Hindlimb muscle (tissue), 1 donor: ENCODE data around the gene CINP. TPM values are rescaled to one million over a fixed set of nuclear protein-coding genes. Genes with fewer than 3 reads are reported as not detected.
A peak's percentile ranks its signal among the peaks of the same experiment; 100 is the strongest.

Experiments
- DNase-seq: peaks from one replicate; pipeline ENCODE4 v3.0.0-alpha.2; 2013
- polyA plus RNA-seq: library from polyadenylated mRNA; unstranded; fragments of 120-200 nt; gene quantifications from one replicate; pipeline ENCODE4 v1.2.1, GENCODE V29; 2013; ENCODE audit not compliant: insufficient read length

Gene CINP
- 26.4 TPM for polyA plus RNA-seq

- peak; percentile 95 for DNase-seq
Measured at GRCh38 chr14:102362545-102363181, at the start of gene CINP, which contains the start of gene TECPR2. CINP (minus strand) TSS chr14:102362890; CDS start chr14:102362851, 39 bp downstream. TECPR2 (plus strand) TSS chr14:102362941; CDS start chr14:102376722, 13,781 bp downstream.

DNA sequence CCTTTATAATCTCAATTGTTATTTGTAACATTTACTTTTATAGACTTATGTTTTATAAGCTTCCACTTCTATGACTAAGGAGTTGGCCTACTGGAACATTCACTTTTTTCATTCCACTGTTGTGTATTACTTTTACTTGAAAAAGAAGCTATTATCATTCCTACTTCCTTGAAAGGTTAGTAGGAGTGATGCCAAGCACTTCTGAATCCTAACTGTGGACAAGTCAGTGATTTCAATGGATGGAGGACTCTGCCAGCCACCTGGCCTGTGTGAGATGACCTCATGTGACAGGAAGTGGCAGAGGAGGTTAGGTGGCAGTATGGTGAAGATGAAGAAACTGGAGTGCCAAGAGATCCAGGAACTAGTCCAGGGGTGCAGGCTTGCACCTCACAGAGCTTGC, 46.0 kb upstream of the CINP start:
- DNase-seq: peak; percentile 17

- no peak for DNase-seq
Measured at GRCh38 chr14:102407258-102407657, 44.6 kb upstream of the CINP start.

- DNase-seq: no peak
Measured at GRCh38 chr14:102403028-102403427, 40.3 kb upstream of the CINP start.

- no peak for DNase-seq
Measured at GRCh38 chr14:102396521-102396920, 33.8 kb upstream of the CINP start.

GRCh38 chr14:102394717-102395375, 32.2 kb upstream of the CINP start:
- no peak for DNase-seq

- no peak for DNase-seq
Measured at GRCh38 chr14:102392506-102392905, 29.8 kb upstream of the CINP start.

DNA sequence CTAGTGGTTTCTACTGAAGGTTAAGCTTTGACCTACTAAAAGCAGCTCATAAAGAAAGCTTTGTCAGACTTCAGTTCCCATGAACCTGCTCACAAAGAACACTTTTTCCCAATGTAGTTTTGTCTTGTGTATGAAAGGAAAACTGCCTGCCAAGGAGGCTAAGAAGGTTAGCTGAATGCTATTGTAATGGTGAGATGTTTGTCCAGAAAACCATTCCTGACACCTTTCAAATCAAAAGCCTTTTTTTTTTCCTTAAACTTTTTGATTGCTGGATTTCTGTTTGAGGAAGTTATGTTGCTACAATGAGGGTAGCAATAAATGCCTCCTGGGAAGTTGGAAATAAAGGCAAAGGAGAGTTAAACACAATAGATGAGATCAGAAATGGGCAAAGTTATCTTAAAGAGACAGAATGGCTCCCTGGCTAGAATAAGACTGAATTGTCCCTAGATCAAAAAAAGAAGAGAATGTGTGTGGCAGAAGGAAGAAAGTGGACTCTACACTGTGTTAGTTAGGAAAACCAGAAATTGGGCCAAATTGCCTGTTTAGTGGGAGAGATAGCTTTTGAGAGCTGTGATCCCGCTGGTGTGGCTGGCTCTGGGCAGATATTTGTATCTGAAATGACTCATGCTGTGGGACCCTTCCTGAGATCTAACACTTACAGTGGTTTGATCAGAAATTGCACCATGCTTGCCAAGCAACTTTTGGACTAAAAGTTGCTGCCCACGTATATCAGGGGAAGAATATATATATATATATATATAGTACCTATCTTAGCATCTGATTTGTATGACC, 27.6 kb upstream of the CINP start:
- no peak for DNase-seq

GRCh38 chr14:102389246-102389645, 26.6 kb upstream of the CINP start:
- no peak for DNase-seq

DNA sequence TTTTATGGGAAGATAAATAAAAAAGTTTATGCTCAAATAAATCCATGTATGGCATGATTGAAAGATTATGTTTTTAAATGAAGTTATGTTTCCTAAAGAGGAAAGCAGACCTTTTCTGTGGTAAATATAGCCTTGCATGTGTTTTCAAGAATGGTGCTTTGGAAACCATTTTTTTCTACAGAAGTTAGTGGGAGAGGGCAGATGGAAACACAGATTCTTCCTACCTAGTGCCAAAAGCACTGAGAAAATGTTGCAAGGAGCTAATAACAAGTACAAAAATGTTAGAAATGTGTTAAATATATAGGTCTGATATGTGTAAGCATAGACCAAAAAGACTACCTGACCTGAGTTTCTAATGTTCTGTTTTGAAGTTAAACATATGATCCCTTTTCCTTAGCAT, 24.4 kb upstream of the CINP start:
- no peak for DNase-seq

- no peak for DNase-seq
Measured at GRCh38 chr14:102378830-102379229, 16.1 kb upstream of the CINP start.

DNA sequence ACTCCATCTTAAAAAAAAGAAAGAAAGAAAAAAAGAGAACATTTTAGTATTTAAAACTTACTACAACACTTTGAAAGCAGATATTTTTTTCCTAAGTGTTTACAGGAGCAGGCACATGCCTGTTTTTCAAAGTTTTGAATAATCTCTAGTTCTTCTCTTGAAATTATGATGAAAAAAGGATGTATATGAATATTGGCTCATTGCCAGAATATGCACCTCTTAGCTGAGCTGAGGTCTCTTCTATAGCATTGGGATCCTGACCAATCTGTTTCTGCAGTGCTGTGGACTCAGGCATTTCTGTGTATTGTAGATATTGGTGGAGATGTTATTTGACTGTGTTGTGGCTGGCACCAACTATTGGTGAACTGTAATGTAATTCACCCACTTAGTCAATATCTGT, 15.0 kb upstream of the CINP start:
- DNase-seq: no peak

DNA sequence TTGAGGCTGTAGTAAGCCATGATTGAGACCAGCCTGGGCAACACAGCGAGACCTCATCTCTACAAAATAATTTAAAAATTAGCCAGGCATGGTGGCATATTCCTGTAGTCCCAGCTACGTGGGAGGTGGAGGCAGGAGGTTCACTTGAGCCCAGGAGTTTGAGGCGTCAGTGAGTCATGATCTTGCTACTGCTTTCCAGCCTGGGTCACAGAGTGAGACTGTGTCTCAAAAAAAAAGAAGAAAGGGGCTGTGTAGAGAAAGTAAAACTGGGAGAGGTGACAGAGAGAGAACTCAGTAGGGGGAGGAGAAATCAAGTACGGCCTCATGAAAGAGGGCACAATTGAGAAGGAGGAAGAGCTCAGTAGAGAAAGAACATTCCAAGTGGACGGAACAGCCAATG, 12.4 kb upstream of the CINP start:
- no peak for DNase-seq

DNA sequence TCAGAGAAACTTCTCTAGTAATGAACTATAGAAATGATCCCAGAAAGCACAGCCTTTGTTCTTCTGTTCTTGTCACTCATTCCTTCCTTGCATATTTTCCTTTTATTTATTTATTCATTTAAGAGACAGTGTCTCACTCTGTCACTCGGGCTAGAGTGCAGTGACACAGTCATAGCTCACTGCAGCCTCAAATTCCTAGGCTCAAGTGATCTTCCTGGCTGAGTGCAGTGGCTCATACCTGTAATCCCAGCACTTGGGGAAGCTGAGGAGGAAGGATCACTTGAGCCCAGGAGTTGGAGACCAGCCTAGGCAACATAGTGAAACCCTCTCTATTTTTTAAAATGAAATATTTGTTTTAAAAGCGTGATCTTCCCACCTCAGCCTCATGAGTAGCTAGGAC, 11.6 kb upstream of the CINP start:
- DNase-seq: no peak

DNA sequence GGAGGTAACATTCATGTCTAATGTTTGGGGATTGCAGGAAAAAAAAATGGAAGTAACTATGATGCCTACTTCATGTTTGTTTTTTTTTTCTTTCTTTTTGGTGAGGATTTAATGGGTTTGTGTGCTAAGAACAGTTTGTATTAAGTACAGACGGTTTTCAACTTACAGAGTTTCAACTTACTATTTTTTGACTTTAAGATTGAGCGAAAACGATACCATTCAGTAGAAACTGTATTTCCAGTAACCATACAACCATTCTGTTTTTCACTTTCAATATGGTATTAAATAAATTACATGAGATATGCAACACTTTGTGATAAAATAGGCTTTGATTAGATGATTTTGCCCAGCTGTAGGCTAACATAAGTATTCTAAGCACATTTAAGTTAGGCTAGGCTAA, 10.4 kb upstream of the CINP start:
- no peak for DNase-seq

- no peak for DNase-seq
Measured at GRCh38 chr14:102371361-102371760, 8.7 kb upstream of the CINP start.

DNA sequence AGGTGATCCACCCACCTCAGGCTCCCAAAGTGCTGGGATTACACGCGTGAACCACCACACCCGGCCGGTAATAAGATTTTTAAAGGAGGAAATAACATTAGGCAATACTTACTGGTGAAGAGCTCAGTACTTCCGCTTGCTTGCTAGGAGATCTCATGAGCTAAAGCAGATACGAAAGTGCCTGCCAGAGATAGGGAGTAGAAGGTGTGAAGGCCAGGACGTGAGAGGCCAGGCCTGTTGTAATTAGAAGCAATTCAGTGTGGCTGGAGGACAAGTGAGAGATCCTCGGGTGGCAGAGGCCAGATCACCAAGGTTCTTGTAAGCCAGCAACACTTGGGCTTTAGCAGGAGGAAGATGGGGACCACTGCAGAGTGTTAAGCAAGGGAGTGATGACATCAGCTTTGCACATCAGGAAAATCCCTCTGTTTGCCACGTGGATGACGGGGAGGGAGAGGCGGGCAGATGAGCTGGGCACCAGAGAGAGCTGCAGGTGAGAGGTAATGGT, 7.7 kb upstream of the CINP start:
- no peak for DNase-seq

DNA sequence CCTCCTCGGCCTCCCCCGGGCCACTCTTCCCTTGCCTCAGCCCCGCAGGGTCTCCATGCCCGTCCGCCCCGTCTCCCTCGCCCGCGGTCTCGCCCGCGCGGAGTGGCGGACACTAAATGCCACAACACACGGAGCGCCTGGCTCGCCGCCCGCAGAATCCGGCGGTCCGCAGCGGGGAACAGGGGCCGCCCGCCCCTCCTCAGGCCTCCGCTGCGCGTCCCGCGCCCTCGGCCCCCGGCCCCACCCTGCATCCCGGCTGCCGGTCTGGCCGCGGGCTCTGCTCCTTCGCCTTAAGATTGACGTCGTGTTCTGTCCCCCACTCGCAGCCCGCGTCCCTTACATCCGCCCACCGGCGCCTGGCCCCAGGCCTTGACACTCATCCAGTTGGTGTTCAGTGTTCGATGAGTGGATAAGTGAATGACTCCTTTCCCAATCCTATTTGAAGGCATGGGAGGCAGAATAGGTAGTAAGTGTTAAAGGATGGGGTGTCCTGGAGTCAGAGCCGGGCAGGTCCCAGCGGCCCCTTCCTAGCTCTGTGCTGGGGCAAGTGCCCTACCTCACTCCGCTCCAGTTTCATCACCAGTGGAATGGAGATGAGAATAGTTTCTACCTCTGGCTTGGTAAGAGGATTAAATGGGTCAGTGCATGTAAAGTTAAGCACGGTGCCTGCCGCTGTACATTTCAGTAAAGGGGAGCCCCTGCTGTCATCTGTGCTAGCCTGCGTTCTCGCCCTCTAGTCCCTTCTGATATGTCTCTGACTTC, 673 bp upstream of the CINP start:
- peak; percentile 39 for DNase-seq

DNA sequence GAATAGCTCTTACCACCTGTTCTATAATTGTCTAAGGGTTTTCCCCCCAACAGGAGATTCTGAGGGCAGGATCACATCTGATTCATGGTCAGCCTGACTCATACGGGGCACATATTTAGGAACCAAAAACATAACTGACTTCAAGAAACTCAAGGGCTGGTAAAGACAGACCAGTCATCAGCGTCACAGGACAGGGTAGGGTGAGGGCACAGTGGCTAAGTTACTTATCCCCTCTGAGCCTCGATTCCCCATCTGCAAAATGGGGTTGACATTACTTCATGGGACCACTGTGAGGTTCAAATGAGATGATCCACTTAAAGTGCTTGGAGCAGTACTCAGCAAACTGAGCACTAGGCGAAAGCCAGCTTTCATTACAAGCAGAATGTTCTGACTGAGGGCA, 606 bp downstream of the CINP start:
- DNase-seq: no peak

GRCh38 chr14:102360388-102360787, 2.3 kb downstream of the CINP start:
- DNase-seq: no peak

GRCh38 chr14:102359341-102359740, 3.3 kb downstream of the CINP start:
- no peak for DNase-seq

- DNase-seq: no peak
Measured at GRCh38 chr14:102356280-102356679, 6.4 kb downstream of the CINP start.
